HG03571 (cell line): Measurements from ENCODE around the gene NECTIN4.
A peak's percentile ranks its signal among the peaks of the same experiment; 100 is the strongest.
"Not testable (repeated sequence)": the region's sequence is repeated elsewhere in the genome, so short reads cannot be mapped to it uniquely, and the experiment has no call there.

Experiments used
- ATAC-seq: cut with Tn5 transposase; IDR thresholded peaks from one replicate; pipeline ENCODE4 v1.9.1; 2021; ENCODE audit not compliant: unreplicated experiment

The NECTIN4 gene

DNA sequence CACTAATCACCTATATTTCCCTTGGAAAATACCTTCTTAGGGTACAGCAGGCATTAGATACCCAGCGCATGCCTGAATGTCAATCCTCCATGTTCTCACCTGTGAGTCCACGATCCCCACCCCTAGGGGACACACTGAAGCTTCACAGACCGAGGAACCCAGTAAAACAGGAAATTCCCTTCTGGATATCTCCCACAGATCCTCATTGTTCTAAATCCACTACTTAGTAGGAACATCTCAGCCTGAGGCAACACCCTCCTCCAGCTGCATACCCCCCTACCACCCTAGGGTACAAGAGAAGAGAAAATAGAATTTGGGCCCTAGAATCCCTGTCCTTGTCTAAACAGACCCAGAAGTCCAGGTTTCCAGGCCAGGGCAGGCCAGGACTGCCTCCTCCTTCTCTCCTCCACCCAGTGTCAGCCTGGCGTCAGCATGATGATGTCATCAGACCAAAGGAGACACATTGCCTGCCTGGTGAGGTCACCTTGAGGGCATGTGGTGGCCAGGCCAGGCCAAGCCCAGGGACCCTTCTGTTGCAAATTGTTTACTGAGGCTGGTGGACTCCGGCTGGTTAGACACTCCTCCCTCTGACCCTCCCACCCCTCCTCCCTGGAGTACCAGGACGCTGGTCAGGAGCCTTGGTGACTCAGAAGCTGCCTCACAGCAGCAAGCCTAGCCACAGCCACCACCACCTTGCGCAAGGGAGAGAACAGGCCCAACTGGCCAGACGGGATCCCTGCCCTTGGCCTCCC lies 6.2 kb downstream of the NECTIN4 start:
- no peak for ATAC-seq

DNA sequence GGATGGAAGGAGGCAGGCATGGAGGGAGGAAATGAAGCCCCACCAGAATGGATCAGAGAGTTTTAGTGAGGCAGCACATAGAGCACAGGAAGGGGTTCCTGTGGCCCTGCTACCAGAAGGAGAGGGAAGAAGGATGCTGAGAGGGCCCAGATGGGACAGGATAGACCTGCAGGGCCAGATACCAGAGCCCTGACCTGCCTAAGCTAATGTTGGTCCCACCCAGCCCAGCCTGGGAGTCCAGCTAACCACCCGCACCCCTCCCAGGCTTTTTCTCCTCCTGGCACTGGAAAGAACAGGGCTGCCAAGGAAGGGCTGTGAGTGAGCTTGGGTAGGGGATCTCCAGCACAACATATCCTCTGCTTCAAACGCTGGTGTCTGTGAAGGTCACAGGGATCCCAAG lies 6.9 kb downstream of the NECTIN4 start:
- ATAC-seq, result no peak

DNA sequence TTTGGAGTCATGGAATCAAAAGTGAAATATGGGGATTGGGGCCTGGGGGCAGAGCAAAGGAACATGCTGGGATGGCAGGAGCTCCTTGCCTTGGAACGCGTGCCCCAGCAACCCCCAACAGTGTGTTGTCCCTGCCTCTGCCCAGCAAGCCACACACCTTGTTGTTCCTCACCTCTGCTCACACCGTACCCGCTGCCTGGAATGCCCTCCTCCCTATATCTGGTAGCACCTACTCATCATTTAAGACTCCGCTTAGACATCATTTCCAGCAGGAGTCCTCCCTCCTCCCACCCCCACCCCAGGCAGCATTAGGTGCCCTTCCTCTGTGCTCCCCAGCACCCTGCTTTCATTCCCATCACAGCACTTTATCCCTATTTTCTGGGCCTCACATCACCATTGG lies 7.8 kb downstream of the NECTIN4 start:
- no peak for ATAC-seq

DNA sequence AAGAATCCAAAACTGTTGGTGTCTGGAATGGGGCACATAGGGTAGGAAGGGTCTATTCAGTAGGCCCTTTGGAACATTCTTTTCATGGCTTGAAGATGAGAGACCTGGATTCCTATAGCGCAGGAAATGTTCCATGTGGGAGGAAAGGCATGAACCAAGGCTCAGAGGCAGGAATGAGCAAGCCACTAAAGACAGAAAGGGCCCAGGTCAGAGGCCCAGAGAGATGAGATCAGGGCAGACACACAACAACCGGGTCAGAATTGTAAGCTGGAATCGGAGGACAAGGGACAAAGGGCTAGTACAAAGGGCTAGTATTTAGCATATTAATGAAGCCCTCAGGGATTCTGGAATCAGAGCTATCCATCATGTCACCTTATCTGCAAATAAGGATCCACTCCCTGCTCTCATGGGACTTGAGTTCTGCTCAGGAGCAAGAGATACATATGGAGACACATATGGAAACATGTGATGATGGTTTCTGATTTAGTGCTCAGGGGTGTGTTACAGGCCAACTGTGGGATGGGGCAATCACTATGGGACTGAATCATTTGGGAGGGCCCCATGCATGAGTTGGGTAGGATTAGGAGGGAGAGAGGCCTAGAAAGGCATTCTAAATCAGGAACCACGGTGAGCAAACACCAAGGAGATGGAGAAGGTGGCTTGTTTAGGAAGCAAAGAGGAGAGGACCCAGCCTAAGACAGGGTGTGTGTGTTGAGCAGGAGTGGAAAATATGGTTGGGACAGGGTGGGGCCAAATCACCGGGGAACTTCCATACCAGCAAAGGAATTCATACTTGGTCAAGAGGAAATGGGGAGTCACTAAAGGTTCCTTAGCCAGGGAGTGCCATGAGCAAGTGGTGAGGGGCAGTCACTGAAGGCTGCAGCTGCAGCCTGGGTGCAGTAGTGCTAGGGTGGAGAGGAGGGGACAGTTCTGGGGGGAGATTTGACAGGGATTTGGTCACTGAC lies 8.6 kb downstream of the NECTIN4 start:
- ATAC-seq, result no peak

DNA sequence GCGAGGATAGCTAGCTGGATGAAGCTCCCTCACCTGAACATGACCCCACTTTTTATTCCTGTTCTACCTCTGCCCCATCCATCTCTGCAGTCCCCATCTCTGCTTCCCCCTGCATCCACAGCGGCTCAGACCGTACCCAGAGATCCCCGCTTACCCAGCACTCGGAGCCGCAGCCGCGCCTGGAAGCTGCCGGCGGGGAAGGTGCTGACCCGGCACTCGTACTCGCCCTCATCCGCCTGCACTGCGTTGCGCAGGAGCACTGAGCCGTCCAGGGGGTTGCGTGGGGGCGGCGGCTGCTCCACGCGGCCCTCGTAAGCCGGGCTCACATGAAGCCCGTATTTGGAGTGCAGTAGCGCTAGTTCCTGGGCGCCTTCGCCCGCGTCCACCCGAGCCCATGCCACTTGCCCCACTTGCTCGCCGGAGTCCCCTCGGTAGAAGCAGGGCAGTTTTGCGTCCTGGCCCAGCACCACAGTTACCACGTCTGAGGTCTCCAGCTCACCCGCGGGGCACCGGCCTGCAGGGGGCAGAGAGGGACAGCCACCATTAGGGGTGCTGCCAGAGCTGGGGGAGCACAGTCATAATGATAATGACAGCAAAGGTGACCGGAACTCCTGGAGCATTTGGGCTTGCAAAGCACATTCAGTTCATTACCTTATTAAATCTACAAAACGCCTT lies 9.8 kb downstream of the NECTIN4 start:
- no peak for ATAC-seq

DNA sequence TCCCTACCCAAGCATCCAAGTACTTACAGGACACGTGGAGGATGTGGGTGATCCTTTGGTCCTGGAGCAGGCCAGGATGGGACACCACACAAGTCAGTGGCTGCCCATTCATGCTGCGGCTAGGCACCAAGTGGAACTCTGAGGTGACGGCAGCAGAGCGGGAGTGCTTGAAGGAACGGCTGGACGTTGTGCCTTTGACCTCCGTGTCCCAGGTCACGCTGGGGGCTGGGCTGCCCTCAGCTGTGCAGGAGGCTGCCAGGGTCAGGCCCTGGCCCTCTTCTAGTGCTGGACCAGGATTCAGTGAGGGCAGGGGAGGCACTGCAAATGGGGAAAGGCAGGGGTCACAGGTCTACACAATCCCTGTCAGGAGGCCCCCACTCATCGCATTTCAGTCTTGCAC lies 11.9 kb downstream of the NECTIN4 start:
- no peak for ATAC-seq

DNA sequence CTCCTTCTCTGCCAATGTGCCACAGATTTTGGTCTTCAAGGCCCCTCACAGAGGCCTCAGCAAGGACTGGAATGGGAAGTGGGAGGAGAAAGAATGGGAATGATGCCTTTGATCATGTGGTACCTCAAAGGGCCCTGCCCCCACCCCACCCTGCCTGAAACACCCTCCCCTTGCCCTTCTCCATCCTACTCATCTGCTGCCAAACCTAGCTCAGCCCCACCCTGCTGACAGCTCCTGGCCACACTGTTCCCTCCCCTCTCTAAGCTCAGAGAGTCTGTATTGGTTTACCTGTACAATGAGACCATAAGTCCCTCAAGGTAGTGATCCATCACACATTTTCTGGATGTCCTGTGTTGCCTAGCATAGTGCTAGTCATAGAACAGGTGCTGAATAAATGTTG lies 12.9 kb downstream of the NECTIN4 start:
- ATAC-seq, result no peak

DNA sequence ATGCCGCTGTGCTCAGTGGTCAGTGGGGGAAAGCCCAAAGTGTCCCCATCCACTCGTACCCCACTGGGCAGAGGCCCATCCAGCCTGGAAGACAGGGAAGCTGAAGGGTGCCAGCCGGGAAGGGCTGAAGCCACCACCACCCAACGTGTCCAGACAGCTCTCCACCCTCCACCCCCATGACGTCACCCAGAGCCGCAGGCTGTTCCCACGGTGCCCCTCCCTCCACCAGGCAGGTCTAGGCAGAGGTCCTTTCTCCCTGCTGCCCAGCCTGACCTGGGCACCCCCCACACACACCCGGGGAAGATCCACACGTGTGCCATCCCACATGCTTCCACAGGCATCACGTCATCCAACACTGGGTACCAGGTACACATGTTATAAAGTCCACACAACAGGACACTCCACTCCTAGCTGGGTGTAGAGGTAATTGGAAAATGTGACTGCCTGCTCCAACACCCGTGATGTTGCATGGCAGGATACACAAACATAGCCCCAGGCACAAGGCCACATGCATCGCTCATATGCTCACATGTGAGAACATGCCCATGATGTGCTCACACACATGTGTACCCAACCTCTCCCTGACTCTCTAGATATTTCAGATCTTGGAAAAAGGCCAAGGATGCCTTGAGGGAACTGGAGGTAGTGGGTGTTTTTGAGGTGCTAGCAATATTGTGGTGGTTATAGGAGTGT lies 14.5 kb downstream of the NECTIN4 start:
- no peak for ATAC-seq

DNA sequence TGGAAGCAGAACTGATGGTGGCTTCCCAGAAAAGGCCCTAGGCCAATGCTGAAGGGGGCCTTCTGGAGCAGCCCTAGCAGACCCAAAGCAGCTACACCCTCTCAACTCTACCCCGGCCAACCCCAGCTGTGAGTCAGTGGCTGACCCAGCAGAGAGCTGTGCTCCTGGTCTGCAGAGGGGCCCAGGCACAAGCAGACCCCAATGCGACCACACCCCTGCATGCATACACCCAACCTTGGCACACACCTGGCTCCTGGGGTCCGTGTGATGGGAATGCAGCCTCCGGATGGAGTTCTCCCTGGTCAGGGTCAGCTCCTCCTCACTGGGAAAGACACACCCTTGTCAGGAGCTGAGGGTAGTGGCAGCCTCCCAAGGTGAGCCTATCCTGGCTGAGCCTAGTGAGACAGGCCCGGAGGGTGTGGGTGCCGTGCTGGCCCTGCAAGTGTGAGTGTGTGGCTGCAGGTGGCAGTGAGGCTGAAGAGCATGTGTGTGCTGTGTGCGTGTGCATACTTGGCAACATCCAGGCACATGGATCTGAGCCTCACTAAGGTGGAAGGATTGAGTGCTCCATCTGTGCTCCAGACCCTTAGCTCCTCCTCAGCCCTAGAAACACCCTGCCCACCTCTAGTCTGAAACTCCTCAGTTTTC lies 15.8 kb downstream of the NECTIN4 start:
- ATAC-seq, result no peak

DNA sequence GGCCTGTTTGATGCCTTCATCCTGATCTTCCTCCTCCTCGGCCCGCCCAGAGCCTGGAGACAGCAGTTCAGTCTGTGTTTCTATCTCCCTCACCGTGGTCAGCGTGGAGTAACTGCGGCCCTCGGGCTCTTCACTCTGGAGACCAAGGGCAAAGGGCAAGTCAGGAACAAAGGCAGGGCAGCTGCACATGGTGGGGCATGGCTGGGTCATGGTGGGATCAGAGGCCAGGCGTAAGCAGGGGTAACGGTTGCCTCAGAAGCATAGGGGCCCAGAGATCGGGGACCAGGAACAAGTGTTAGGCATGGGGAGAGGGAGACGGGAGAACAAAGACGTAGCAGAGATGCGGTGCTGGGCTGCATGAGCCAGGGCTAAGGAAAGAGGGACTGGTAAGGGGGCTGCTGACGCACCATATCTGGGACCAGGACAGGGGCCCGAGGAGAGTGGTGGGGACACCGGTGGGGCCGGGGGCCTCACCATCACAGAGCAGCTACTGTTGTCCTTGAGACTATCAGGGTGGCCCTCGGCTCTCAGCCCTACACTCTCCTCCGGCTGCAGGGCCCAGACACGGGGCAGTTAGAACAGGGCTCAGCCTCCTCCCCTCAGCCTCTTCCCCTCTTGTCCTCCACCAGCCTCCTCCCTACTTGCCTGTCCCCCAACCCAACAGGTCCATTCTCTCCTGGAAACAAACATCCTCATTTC lies 16.5 kb downstream of the NECTIN4 start:
- no peak for ATAC-seq

DNA sequence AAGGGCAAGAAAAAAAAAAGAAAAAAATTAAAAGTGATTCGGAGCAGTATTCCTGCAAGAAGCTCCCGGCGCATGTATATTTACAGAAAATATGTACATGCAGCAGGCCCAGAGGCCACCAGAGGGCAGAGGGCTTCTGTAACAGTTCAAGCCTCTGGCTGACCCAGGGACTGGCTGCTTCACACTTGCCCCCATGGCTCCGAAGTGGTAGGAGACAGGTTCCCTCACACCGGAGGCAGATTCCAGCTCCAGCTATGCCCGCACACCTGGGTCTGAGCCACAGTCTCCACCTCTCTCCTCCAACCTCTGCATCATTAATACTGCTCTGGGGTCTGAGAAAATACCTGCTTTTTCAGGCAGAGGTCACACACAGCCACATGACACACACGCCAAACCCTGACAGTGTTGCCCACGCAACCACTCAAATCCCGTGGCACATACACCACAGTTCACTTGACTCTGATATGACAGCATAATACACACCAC lies 17.4 kb downstream of the NECTIN4 start:
- no peak for ATAC-seq

DNA sequence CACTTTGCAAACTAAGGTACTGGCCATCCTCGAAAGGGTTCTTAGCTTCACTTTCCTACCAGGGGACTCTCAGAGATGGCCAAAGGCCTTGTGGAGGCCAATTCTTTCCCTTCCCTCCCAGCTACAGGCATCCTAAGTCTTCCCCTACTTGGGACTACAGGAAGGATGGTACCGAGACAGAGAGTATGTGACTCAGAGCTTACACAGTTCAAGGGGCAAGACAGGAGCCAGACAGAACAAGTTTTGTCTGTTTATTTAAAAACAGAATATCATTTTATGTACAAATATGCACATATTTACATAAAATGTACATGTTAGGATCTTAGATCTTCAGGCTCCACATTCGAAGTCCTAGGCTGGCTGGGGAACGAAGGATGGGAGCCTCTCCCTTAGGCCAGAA lies 18.6 kb downstream of the NECTIN4 start:
- no peak for ATAC-seq

DNA sequence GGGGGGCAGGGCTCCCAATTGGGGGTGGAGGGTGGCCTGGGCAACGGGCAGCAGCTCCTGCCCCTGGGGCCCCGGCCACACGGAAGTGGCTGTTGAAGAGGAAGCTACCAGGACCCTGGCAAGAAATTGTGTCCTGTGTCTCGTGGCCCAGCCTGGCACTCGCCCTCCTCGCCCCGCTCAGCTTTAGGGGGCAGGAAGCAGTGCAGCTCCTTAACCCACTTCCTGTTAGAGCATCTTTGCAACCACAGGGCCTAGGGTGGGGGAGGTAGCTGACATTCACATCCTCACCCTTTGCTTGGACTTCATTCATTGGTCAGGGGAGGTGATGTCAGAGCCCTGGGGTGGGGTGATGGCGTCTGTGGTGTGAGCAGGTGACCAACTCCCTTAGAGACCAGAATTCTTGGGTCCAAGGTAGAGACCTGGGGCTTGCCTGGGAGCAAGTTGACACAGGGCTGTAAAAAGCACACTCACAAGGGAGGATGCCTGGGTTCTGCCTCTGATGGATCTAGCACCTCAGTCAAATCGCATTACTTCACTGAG lies 19.6 kb downstream of the NECTIN4 start, which contains the start of gene ARHGAP30:
Gene ARHGAP30 (minus strand): TSS at position 161 of the 540 bp plus-strand sequence. CDS start 267 bp downstream, outside the sequence.
- peak; percentile 85 for ATAC-seq

DNA sequence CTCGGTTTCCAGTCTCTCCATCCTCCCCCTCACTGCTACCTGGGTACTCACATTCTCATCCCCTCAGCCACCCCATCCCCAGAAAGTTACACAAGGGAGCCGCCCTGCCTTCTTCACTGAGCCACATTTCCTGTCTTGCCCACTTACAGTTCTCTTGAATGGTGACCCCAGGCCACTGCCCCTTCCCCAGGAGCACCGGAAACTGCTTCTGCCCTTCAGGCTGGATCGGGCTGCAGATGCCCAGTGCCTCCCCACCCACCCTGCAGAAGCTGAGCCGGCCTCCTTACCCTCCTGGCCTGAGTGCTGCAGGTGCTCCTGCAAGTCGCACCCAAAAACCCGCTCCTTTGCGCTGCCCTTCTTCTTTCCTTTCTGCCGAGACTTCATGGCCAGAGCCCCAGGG lies 20.1 kb downstream of the NECTIN4 start:
- ATAC-seq, result no peak

DNA sequence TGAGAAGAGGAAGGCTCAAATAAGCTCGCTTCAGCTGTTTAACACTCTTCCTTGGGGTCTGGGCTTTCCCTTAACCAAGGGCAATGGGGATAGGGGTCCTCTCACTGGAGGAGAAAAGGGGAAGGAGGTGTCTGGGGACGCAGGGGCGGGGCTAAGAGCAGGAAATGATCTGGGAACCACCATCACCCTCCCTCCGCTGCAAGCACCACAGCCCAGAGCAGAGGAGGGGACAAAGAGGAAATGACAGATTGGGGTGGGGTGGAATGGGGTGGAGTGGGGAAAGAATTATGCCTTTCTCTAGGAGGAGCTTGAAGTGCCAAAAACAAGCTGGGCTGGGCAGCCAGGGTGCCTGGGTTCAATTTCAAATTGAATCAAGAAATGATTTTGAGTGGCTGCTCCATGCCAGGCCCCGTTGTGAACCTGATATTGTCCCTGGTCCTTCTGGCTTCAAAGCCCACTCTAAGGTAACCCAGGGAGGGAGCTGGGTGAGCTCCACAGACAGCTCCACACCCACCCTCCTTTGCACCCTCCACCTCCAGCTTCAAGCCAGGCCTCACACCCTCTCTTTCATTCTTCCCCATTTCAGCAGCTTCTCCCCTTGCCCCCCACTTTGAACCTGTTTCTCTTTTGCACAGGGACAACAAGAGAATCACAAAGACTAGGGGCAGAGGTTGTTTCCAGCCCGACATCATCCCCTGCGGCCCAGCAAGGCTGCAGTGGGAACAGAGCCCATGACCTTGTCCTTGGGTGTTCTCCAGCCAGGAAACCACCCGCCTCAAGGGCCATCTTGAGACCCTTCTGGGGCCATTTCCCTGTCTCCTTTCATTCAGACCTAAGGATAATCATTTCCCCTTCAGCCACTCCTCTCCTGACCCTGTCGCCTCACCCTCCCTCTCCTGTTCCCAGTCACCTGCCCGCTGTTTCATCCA lies 20.8 kb downstream of the NECTIN4 start:
- ATAC-seq, result peak; percentile 52

DNA sequence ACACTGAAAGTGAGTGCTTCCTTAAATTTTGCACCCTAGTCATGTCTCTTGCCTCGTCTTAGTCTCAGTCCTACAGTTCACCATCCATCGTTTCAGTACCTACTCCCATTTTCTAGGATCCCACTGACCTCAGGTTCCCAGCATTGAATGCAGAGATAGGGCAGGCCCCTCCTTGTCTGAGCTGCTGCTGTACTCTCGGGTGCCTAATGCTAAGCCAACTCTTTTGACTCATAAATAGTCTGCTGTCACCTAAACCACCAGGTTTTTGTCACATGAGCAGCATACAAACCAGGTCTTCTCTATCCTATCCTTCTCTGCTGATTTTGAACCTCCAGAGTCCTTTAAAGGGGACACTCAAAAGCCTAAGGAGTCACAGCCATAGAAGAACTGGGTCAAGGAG lies 22.7 kb downstream of the NECTIN4 start:
- ATAC-seq, result no peak

DNA sequence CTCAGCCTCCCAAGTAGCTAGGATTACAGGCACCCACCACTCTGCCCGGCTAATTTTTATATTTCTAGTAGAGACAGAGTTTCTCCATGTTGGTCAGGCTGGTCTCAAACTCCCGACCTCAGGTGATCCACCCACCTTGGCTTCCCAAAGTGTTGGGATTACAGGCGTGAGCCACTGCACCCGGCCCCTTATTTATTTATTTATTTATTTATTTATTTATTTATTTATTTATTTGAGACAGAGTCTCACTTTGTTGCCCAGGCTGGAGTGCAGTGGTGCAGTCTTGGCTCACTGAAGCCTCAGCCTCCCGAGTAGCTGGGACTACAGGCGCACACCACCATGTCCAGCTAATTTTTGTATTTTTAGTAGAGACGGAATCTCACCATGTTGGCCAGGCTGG lies 23.7 kb downstream of the NECTIN4 start:
- ATAC-seq, result not testable (repeated sequence)

DNA sequence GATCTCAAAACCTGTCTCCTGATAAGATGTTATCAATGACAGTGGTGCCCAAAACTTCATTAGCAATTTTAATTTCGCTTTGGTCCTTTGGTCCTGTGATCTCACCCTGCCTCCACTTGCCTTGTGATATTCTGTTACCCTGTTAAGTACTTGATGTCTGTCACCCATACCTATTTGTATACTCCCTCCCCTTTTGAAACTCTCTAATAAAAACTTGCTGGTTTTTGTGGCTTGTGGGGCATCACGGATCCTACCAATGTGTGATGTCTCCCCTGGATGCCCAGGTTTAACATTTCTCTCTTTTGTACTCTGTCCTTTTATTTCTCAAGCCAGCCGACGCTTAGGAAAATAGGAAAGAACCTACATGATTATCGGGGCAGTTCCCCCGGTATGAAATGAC lies 25.4 kb downstream of the NECTIN4 start:
- ATAC-seq, result not testable (repeated sequence)
